Measurements from ENCODE around the gene OR1L8.

GRCh38 chr9:122518226-122518625 lies 65.0 kb downstream of the OR1L8 start:
- TF ChIP-seq POLR2A (IDR thresholded peaks at IDR 0.05; ENCODE audit: low read depth, low read length) (no peak), TAF1 (IDR thresholded peaks at IDR 0.05; ENCODE audit: borderline replicate concordance, low read depth, low read length) (no peak), POLR2AphosphoS5 (IDR thresholded peaks at IDR 0.05; ENCODE audit: low read depth, low read length) (no peak)
